Endothelial cell (in vitro differentiated cells): ENCODE measurements around the gene PTPRM. TPM values are rescaled to one million over a fixed set of nuclear protein-coding genes. Genes with fewer than 3 reads are reported as not detected.

Experiments used
- DNase-seq: peaks from one replicate; pipeline ENCODE4 v3.0.0; 2021; ENCODE audit warnings: low spot score
- H3K27ac Mint-ChIP-seq: one replicate; pipeline ENCODE4 v1.8.0; 2021; ENCODE audit warnings: mixed read lengths, inconsistent platforms; ENCODE audit not compliant: unreplicated experiment
- H3K27me3 Mint-ChIP-seq: one replicate; pipeline ENCODE4 v1.8.0; 2021; ENCODE audit warnings: mild to moderate bottlenecking, moderate library complexity, mixed read lengths, inconsistent platforms; ENCODE audit not compliant: unreplicated experiment
- H3K36me3 Mint-ChIP-seq: one replicate; pipeline ENCODE4 v1.8.0; 2021; ENCODE audit warnings: mild to moderate bottlenecking, low read depth, mixed read lengths, inconsistent platforms; ENCODE audit not compliant: unreplicated experiment
- H3K4me1 Mint-ChIP-seq: one replicate; pipeline ENCODE4 v1.8.0; 2021; ENCODE audit warnings: mild to moderate bottlenecking, mixed read lengths, inconsistent platforms; ENCODE audit not compliant: unreplicated experiment
- H3K4me3 Mint-ChIP-seq: one replicate; pipeline ENCODE4 v1.8.0; 2021; ENCODE audit warnings: mild to moderate bottlenecking, mixed read lengths, inconsistent platforms; ENCODE audit not compliant: unreplicated experiment
- H3K9me3 Mint-ChIP-seq: one replicate; pipeline ENCODE4 v1.8.0; 2021; ENCODE audit warnings: mixed read lengths, inconsistent platforms; ENCODE audit not compliant: unreplicated experiment
- total RNA-seq: library from RNA; stranded (reverse); fragmentation: NEBNext Ultra II Directional; extraction: Animal tissue kit (Norgen Biotek cat#: 25700); gene quantifications from one replicate; pipeline ENCODE4 v1.2.1, GENCODE V29; 2021; ENCODE audit not compliant: unreplicated experiment
- TF ChIP-seq, protein P1 (sequence below): fragments of 200-600 bp; sonication (generic); IDR thresholded peaks from one replicate; pipeline ENCODE4 v1.5.0; 2021; ENCODE audit warnings: antibody characterized with exemption; ENCODE audit not compliant: unreplicated experiment

The PTPRM gene
- total RNA-seq, 1 donor from 2014 or later, result 284 TPM

DNA sequence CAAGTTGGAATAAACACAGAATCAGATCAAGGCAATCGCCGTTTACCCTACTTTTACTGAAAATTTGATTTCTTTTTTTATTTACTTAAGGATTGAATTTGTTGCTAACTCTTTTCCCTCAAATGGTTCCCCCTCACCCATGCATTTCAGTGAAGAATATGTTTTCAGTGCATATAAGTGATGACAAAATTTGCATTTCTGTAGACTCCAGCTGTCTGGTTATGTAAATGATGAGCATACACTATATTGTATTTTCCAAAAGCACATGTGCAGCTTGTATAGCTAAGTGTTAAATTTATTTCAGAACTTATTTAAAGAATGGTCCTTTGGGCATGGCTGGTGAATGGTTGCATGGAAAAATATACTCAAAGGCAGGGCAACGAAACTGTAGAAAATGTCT, 437.7 kb downstream of the PTPRM start:
- Mint-ChIP-seq H3K36me3 (no peaks in the 10 kb centered on the region), H3K27me3 (peaks cover 6% of the 10 kb centered on the region), H3K4me3 (no peak overlapping the region), H3K27ac (no peak overlapping the region), H3K9me3 (no peaks in the 10 kb centered on the region), H3K4me1 (peaks cover 33% of the 10 kb centered on the region)
- TF ChIP-seq, protein P1, sequence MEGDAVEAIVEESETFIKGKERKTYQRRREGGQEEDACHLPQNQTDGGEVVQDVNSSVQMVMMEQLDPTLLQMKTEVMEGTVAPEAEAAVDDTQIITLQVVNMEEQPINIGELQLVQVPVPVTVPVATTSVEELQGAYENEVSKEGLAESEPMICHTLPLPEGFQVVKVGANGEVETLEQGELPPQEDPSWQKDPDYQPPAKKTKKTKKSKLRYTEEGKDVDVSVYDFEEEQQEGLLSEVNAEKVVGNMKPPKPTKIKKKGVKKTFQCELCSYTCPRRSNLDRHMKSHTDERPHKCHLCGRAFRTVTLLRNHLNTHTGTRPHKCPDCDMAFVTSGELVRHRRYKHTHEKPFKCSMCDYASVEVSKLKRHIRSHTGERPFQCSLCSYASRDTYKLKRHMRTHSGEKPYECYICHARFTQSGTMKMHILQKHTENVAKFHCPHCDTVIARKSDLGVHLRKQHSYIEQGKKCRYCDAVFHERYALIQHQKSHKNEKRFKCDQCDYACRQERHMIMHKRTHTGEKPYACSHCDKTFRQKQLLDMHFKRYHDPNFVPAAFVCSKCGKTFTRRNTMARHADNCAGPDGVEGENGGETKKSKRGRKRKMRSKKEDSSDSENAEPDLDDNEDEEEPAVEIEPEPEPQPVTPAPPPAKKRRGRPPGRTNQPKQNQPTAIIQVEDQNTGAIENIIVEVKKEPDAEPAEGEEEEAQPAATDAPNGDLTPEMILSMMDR, result no peak
- no peak for DNase-seq

DNA sequence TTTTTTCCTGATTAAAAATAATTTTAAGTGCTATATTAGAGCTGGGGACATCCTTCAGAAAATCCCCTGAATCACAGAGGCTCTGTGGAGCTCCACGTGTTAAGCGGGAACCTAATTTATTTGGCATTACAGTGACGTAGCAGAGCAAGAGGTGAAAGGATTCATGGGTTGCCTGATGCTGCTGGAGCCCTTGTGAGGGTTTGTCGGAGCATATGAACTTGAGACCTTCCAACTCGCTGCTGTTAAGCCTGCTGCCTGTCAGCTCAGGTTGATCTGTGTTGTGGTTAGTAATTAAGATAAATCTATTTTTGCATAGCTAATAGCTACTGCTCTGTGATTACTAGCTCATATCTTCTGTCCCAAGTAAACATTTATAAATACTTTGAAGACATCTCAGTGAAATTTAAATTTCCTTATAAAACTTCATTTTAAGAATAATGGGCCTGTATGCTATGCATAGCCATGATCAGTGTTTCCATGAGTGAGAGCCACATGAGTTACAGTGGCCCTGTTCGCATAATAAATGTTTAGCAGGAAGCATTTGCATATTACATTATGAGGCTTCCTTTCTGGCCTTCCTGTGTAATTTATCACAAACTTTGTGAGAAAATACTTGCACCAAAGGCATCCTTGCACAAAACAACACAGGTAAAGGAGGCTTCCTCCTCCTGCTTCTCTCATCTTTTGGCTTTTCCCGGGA, 438.9 kb downstream of the PTPRM start:
- no peak for DNase-seq
- H3K9me3 Mint-ChIP-seq, result no peaks in the 10 kb centered on the region
- no peaks in the 10 kb centered on the region for H3K36me3 Mint-ChIP-seq
- no peak overlapping the region for H3K27ac Mint-ChIP-seq
- H3K27me3 Mint-ChIP-seq, result peaks cover 6% of the 10 kb centered on the region
- H3K4me1 Mint-ChIP-seq, result peaks cover 33% of the 10 kb centered on the region
- TF ChIP-seq, protein P1, result no peak
- no peak overlapping the region for H3K4me3 Mint-ChIP-seq

DNA sequence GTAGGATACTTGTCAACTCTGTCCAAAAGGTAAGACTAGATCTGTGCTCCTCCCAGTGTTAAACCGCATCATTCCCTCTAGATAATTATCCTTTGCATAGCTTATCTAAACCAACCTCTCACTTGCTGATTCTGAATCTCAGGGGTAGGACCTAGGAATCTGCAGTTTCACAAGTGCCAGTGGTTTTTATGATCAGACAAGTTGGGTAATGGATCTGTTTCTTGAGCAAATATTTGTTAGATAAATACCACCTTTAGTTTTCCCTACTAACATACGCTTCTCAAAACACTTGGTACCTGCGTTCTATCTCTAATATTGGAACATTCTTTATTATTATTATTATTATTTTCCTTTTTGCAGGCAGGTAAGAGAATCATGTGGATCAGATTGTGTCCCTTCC, 439.9 kb downstream of the PTPRM start:
- Mint-ChIP-seq H3K4me3 (no peak overlapping the region), H3K27me3 (peaks cover 4% of the 10 kb centered on the region), H3K36me3 (no peaks in the 10 kb centered on the region), H3K4me1 (peaks cover 33% of the 10 kb centered on the region), H3K27ac (no peak overlapping the region), H3K9me3 (no peaks in the 10 kb centered on the region)
- TF ChIP-seq, protein P1, result no peak
- DNase-seq, result no peak

DNA sequence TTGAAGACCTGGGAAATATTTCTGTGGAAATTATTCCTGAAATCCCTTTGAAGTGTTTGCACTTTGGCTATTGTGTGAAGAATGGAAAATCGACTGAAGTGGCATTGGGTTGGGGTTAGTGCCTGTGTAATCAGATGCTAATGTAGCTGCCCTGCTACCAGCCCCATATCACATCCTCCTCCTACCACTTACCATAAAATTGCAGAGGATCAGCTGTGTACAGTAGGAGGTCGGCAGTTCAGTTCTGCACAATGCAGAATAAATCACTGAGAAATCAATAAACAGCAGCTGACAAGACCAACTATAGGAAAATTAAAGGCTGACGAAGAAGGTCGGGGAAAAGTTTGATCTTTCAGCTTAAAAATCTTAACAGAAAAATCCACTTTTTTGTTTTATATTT, 440.9 kb downstream of the PTPRM start:
- TF ChIP-seq, protein P1, result no peak
- no peak overlapping the region for H3K4me3 Mint-ChIP-seq
- H3K4me1 Mint-ChIP-seq, result peaks cover 30% of the 10 kb centered on the region
- no peaks in the 10 kb centered on the region for H3K9me3 Mint-ChIP-seq
- no peaks in the 10 kb centered on the region for H3K36me3 Mint-ChIP-seq
- H3K27me3 Mint-ChIP-seq, result peaks cover 2% of the 10 kb centered on the region
- no peak for DNase-seq
- peak overlapping the region; percentile 10 for H3K27ac Mint-ChIP-seq

DNA sequence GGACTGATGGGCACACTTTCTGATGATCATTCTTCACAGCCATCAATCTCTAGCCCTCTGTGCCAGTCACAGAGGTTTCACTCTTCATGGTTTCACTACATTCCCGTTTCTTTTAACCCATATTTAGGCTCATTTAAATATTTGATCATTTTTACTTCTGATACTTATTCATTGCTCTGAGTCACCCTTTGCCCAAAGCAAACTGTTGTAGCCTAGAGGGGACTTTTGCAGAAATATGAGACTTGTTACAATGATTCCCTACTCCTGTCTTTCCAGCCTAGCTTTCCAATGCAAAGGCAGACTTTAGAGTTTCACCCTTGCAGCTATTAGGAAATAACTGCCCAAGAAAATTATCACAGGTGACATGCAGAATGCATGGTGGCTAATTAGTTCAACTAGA, 444.2 kb downstream of the PTPRM start:
- Mint-ChIP-seq H3K4me1 (peaks cover 32% of the 10 kb centered on the region), H3K9me3 (no peaks in the 10 kb centered on the region), H3K36me3 (no peaks in the 10 kb centered on the region), H3K4me3 (no peak overlapping the region), H3K27ac (no peak overlapping the region), H3K27me3 (peaks cover 1% of the 10 kb centered on the region)
- DNase-seq, result no peak
- TF ChIP-seq, protein P1, result no peak
